Uterus (tissue), 4 donors: ENCODE measurements around the gene PFDN4. TPM values are rescaled to one million over a fixed set of nuclear protein-coding genes. Genes with fewer than 3 reads are reported as not detected.

Experiments
- DNase-seq, 2 donors: peaks; one replicate each; pipeline ENCODE4 v3.0.0-alpha.2; 2019 to 2020
- H3K27ac ChIP-seq, 2 donors: fragments of 200-600 bp; sonication (generic); 1 replicate in 1 of 2; 2 replicates in 1 of 2; pipeline ENCODE4 v1.5.1; 2016 to 2018
- H3K27me3 ChIP-seq, 2 donors: fragments of 200-600 bp; sonication (generic); one replicate each; pipeline ENCODE4 v1.5.1; 2018 to 2019; ENCODE audit warnings: control low read depth in 1 of 2
- H3K36me3 ChIP-seq, 2 donors: fragments of 200-600 bp; sonication (generic); one replicate each; pipeline ENCODE4 v1.5.1; 2019; ENCODE audit warnings: control low read depth in 1 of 2
- H3K4me1 ChIP-seq, 2 donors: fragments of 200-600 bp; sonication (generic); one replicate each; pipeline ENCODE4 v1.5.1; 2018 to 2019; ENCODE audit warnings: control low read depth in 1 of 2
- H3K4me3 ChIP-seq, 2 donors: fragments of 200-600 bp; sonication (generic); 1 replicate in 1 of 2; 2 replicates in 1 of 2; pipeline ENCODE4 v1.5.1; 2018 to 2019; ENCODE audit warnings: mild to moderate bottlenecking in 1 of 2
- H3K9me3 ChIP-seq, 2 donors: fragments of 200-600 bp; sonication (generic); one replicate each; pipeline ENCODE4 v1.5.1; 2019; ENCODE audit warnings: control low read depth in 1 of 2
- POLR2A ChIP-seq, 2 donors: fragments of 450-650 bp; IDR thresholded peaks; one replicate each; pipeline ENCODE4 v1.6.1; 2016; ENCODE audit warnings: antibody characterized with exemption in 2 of 2, mild to moderate bottlenecking in 1 of 2, moderate library complexity in 1 of 2
- intact Hi-C: fragments of 100-400 bp; cut with DNase I; formaldehyde crosslinking; loops from one replicate; pipeline ENCODE4 v1.15.1; 2023; ENCODE audit warnings: low total_unique reads
- total RNA-seq, 4 donors: library from RNA; depleted of rRNA in 3 of 4; stranded (reverse); fragments of >200 nt in 3 of 4; gene quantifications; one replicate each; pipeline versions ENCODE4 v1.1.0 to v1.2.4, GENCODE V29; 2014 to 2023
- TF ChIP-seq, protein P1 (sequence below), 4 experiments: fragments of 200-600 bp in 2 of 4; fragments of 450-650 bp in 2 of 4; sonication (generic) in 2 of 4; IDR thresholded peaks; one replicate each; pipeline ENCODE4 v1.5.1; 2016 to 2019; ENCODE audit warnings: antibody characterized with exemption in 4 of 4, mild to moderate bottlenecking in 2 of 4, moderate library complexity in 1 of 4
- donor health status: DM: yes; HTN: yes; CAD: no.

PFDN4 gene
- total RNA-seq, 4 donors from 2014 or later = 36.9 to 157 (median 124) TPM

DNA sequence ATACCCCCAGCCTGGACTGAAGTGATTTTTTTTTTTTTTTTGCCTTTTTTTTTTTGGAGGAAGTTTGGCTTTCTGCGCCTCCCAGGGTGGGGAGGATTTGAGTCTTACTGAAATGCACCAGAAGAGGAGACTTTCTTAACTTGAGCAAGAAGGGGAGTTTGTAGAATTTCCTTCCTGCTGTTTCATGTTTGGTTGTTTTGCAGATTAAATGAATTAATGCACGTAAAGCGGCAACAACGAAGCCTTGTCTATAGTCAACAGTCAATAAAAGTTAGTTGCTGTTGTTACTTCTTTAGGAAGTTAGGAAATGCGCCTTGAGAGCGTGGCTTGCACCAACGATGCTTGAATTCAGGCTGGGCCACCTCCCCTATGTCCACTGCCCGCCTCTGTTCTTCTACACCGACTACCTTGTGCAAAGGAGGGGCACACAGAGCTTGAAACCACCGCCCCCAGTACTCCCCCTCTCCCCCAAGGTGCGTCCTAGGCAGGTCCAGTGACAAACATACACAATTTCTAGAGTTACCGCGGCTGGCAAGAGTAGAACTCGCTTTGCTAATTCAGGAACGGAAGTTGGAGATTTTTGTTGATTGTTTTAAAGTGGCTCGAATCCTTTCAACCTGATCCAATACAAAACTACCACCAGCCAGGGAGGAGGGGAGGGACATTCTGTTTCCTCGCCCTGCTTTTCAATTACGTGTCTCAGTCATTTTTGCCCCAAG, 33.3 kb upstream of the PFDN4 start:
- Histone ChIP-seq H3K9me3 (no peaks in the 10 kb centered on the region), H3K4me1 (peaks cover 0 to 11% of the 10 kb centered on the region in 2 donors), H3K4me3 (no peak overlapping the region), H3K27me3 (peaks cover 4 to 27% of the 10 kb centered on the region in 2 donors), H3K36me3 (no peaks in the 10 kb centered on the region), H3K27ac (no peak overlapping the region)
- DNase-seq = no peak
- TF ChIP-seq, protein P1, sequence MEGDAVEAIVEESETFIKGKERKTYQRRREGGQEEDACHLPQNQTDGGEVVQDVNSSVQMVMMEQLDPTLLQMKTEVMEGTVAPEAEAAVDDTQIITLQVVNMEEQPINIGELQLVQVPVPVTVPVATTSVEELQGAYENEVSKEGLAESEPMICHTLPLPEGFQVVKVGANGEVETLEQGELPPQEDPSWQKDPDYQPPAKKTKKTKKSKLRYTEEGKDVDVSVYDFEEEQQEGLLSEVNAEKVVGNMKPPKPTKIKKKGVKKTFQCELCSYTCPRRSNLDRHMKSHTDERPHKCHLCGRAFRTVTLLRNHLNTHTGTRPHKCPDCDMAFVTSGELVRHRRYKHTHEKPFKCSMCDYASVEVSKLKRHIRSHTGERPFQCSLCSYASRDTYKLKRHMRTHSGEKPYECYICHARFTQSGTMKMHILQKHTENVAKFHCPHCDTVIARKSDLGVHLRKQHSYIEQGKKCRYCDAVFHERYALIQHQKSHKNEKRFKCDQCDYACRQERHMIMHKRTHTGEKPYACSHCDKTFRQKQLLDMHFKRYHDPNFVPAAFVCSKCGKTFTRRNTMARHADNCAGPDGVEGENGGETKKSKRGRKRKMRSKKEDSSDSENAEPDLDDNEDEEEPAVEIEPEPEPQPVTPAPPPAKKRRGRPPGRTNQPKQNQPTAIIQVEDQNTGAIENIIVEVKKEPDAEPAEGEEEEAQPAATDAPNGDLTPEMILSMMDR (IDR thresholded peaks at IDR 0.05) = no peak
- no peak for TF ChIP-seq POLR2A (IDR thresholded peaks at IDR 0.05)
- intact Hi-C loops = no loop called here

DNA sequence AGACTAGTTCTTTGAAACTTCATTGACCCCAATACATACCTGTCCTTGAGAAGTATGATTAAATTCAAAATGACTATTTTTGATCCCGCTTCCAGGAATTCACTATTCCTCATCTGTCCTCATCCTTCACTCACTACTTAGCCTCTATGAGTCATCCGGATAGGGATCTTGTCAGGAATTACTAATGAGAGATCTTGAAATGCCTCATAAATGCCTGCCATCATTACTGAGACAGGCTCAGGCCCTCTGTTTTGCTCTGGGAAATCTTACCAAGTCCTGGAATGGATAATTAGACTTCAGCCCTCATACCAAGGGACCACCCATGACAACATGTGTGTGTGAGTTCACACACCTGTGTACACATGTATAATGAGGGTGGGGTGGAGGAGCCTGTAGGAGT, 31.3 kb upstream of the PFDN4 start:
- TF ChIP-seq, protein P1 (IDR thresholded peaks at IDR 0.05) = no peak
- TF ChIP-seq POLR2A (IDR thresholded peaks at IDR 0.05) = no peak
- Histone ChIP-seq H3K4me1 (peaks cover 0 to 11% of the 10 kb centered on the region in 2 donors), H3K9me3 (no peaks in the 10 kb centered on the region), H3K36me3 (no peaks in the 10 kb centered on the region), H3K27me3 (peaks cover 4 to 20% of the 10 kb centered on the region in 2 donors), H3K4me3 (no peak overlapping the region), H3K27ac (no peak overlapping the region)
- intact Hi-C loops = no loop called here
- no peak for DNase-seq

DNA sequence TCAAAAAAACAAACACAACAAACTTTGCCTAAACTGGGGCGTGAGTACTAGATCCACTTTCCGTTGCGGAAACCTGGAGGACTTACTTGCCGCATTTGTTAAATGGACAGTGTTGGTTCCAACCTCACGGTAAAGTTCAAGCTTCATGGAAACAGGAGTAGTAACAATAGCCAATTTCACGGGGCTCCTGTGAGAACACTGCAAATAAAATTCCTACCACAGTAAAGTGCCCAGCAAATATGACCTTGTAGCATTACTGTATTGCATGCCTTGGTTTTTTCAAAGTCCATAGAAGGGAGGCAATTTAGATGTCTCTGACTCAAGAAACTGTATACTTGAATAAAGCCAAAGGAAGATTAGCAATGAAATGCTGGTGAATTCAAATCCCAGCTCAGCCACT, 30.5 kb upstream of the PFDN4 start:
- no peaks in the 10 kb centered on the region for H3K36me3 ChIP-seq
- no peak overlapping the region for H3K27ac ChIP-seq
- no peak overlapping the region for H3K4me3 ChIP-seq
- no peaks in the 10 kb centered on the region for H3K9me3 ChIP-seq
- intact Hi-C loops = no loop called here
- no peak for DNase-seq
- TF ChIP-seq POLR2A (IDR thresholded peaks at IDR 0.05) = no peak
- TF ChIP-seq, protein P1 (IDR thresholded peaks at IDR 0.05) = no peak
- H3K4me1 ChIP-seq = peaks cover 0 to 11% of the 10 kb centered on the region in 2 donors
- H3K27me3 ChIP-seq = peaks cover 4 to 20% of the 10 kb centered on the region in 2 donors

DNA sequence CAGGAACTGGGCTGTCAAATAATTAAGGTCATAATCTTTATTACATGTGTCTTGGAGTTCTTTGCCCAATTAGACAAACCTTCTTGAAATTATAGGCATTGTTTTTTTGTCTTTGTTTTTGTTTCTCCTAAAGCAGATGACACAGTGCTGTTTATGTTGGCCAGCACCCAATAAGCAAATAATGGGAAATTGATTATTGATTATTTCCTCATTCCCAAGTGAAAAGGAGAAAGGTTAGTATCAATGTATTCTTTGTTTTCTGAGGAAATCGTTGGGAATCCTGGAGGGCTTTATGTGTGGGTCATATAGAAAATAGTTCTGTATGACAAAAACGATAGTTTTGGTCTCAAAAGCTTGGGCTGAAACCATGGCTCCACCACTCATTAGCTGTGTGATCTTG, 29.6 kb upstream of the PFDN4 start:
- Histone ChIP-seq H3K9me3 (no peaks in the 10 kb centered on the region), H3K36me3 (no peaks in the 10 kb centered on the region), H3K4me3 (no peak overlapping the region), H3K4me1 (peaks cover 0 to 6% of the 10 kb centered on the region in 2 donors), H3K27me3 (peaks cover 4 to 16% of the 10 kb centered on the region in 2 donors), H3K27ac (no peak overlapping the region)
- no peak for DNase-seq
- TF ChIP-seq, protein P1 (IDR thresholded peaks at IDR 0.05) = no peak
- TF ChIP-seq POLR2A (IDR thresholded peaks at IDR 0.05) = no peak
- intact Hi-C loops = no loop called here

DNA sequence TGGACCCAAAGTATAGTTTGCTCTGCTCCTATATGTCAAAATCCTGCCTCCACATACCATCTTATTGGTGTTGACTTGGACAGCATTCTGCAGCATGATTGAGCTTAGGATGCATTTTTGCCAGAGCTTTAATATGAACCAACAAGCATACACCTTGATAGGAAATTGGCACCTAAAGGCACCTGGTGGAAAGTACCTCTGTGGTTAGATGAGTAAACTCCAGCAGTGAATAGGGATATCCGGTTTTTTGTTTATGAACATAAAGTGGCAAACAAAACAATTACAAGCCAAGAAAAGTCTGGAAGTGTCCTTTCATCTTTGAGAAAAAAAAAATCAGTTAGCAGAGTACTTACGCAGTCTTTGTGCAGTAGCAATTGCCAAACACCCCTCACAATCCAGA, 27.9 kb upstream of the PFDN4 start:
- no peak overlapping the region for H3K27ac ChIP-seq
- H3K9me3 ChIP-seq = no peaks in the 10 kb centered on the region
- H3K4me1 ChIP-seq = no peaks in the 10 kb centered on the region
- TF ChIP-seq, protein P1 (IDR thresholded peaks at IDR 0.05) = no peak
- no peak for TF ChIP-seq POLR2A (IDR thresholded peaks at IDR 0.05)
- no peak overlapping the region for H3K4me3 ChIP-seq
- H3K27me3 ChIP-seq = peaks cover 0 to 8% of the 10 kb centered on the region in 2 donors
- H3K36me3 ChIP-seq = no peaks in the 10 kb centered on the region
- no peak for DNase-seq
- intact Hi-C loops = no loop called here
